Psoas muscle (tissue), 8 donors: ENCODE data around the gene FBXW7. TPM values are rescaled to one million over a fixed set of nuclear protein-coding genes. Genes with fewer than 3 reads are reported as not detected.

Experiments used
- ATAC-seq, 4 donors: fragments of 200-7000 bp; cut with Tn5 transposase; one replicate each; pipeline ENCODE4 v1.9.1; 2020; ENCODE audit warnings: moderate library complexity in 3 of 4, mild to moderate bottlenecking in 2 of 4
- DNase-seq, 2 donors: peaks; one replicate each; pipeline ENCODE4 v3.0.0-alpha.2; 2020
- H3K27ac ChIP-seq: fragments of 200-600 bp; one replicate; pipeline ENCODE4 v1.8.0; 2022
- H3K27me3 ChIP-seq, 3 donors: fragments of 200-600 bp in 1 of 3; one replicate each; pipeline versions ENCODE4 v1.6.1 to v1.8.0; 2013 to 2022; ENCODE audit warnings: low read length in 2 of 3, mild to moderate bottlenecking in 2 of 3, moderate library complexity in 1 of 3; ENCODE audit not compliant: insufficient read depth in 3 of 3
- H3K36me3 ChIP-seq, 2 donors: fragments of 200-600 bp in 1 of 2; one replicate each; pipeline versions ENCODE4 v1.6.1 to v1.8.0; 2013 to 2022; ENCODE audit warnings: low read depth in 1 of 2, mild to moderate bottlenecking in 1 of 2, moderate library complexity in 1 of 2; ENCODE audit not compliant: insufficient read depth in 1 of 2
- H3K4me1 ChIP-seq: fragments of 200-600 bp; one replicate; pipeline ENCODE4 v1.8.0; 2022
- H3K4me3 ChIP-seq: fragments of 200-600 bp; one replicate; pipeline ENCODE4 v1.8.0; 2022; ENCODE audit warnings: mild to moderate bottlenecking
- H3K9me3 ChIP-seq: fragments of 200-600 bp; one replicate; pipeline ENCODE4 v1.8.0; 2022
- WGBS, 3 donors: extraction: QIAGEN DNeasy Blood & Tissue Kit; methylation state at CpG; one replicate each; pipeline versions ENCODE4 v1.1.6 to v1.1.7; 2013; 5-methylcytosine and 5-hydroxymethylcytosine counted together
- intact Hi-C, 2 donors: fragments of 100-400 bp; cut with DNase I; formaldehyde crosslinking; loops; one replicate each; pipeline versions ENCODE4 v1.11.0 to v1.14.2; 2022
- polyA plus RNA-seq, 3 donors: library from polyadenylated mRNA; stranded (reverse); fragments of 200-250 nt; gene quantifications; one replicate each; pipeline ENCODE4 v1.2.3, GENCODE V29; 2013
- total RNA-seq, 4 donors: library from RNA; stranded (reverse); fragmentation: NEBNext Ultra II Directional in 2 of 4; extraction: Animal tissue kit (Norgen Biotek cat#: 25700) in 2 of 4; gene quantifications; one replicate each; pipeline versions ENCODE4 v1.2.1 to v1.2.4, GENCODE V29; 2021 to 2023
- TF ChIP-seq, protein P1 (sequence below): fragments of 200-600 bp; IDR thresholded peaks from one replicate; pipeline ENCODE4 v1.8.0; 2022; ENCODE audit warnings: antibody characterized with exemption
- donor health status: healthy with polysubstance abuse.
- donor health status: DM: no; HTN: no; CAD: no; lungs with moderate emphysema.
- donor health status: Bipolar disorder and iron deficiency.
- donor health status: healthy.
- donor health status: DM: yes; HTN: yes; CAD: no.
- donor health status: DM: no; HTN: no; CAD: no.
- donor health status: DM: no; HTN: no; CAD: no.
- donor health status: DM: yes; HTN: yes; CAD: no.

The FBXW7 gene
- total and polyA plus RNA-seq, 7 donors, result 9.8 to 41.1 (median 28.7) TPM

DNA sequence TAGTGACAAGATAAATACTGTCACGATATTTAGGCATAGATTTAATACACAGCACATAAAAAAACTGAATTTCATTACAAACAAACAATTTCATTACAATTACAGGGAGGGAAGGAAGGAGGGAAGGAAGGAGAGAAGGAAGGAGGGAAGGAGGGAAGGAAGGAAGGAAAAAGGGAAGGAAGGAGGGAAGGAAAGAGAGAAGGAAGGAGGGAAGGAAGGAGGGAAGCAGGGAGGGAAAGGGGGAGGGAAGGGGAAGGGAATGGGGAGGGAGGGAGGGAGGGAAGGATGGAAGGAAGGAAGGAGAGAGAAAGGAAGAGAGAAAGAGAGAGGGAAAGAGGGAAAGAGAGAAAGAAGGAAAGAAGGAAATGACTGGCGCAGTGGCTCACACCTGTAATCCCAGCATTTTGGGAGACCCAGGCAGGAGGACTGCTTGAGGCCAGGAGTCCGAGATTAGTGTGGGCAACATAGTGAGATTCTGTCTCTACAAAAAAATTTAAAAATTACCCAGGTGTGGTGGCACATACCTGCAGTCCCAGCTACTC is 64.6 kb downstream of the FBXW7 start:
- Histone ChIP-seq H3K27me3 (no peaks in the 10 kb centered on the region), H3K4me1 (no peaks in the 10 kb centered on the region), H3K36me3 (no peaks in the 10 kb centered on the region), H3K27ac (no peak overlapping the region), H3K4me3 (no peak overlapping the region), H3K9me3 (no peaks in the 10 kb centered on the region)
- 93 to 98% (median 97%) methylated on average over 3 of the region's 3 CpGs for WGBS, 3 donors
- intact Hi-C loops, result no loop called here
- ATAC-seq (no peak), DNase-seq (no peak)
- TF ChIP-seq, protein P1, sequence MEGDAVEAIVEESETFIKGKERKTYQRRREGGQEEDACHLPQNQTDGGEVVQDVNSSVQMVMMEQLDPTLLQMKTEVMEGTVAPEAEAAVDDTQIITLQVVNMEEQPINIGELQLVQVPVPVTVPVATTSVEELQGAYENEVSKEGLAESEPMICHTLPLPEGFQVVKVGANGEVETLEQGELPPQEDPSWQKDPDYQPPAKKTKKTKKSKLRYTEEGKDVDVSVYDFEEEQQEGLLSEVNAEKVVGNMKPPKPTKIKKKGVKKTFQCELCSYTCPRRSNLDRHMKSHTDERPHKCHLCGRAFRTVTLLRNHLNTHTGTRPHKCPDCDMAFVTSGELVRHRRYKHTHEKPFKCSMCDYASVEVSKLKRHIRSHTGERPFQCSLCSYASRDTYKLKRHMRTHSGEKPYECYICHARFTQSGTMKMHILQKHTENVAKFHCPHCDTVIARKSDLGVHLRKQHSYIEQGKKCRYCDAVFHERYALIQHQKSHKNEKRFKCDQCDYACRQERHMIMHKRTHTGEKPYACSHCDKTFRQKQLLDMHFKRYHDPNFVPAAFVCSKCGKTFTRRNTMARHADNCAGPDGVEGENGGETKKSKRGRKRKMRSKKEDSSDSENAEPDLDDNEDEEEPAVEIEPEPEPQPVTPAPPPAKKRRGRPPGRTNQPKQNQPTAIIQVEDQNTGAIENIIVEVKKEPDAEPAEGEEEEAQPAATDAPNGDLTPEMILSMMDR, result no peak

DNA sequence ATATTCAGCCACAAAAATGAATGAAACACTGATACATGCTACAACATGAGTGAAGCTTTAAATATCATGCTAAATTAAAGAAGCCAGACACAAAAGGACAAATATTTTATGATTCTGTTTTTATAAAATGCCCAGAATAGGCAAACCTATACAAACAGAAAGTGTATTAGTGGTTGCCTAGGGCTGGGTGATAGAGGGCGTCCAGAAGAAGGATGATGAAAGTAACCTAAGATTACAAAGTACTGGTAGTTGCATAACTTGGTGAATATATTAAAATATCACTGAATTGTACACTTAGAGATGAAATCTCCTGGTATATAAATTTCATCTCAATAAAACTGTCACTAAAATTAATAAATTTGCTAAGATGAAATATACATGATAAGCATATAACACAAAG is 67.5 kb downstream of the FBXW7 start:
- DNase-seq, result no peak
- Histone ChIP-seq H3K9me3 (no peaks in the 10 kb centered on the region), H3K36me3 (no peaks in the 10 kb centered on the region), H3K27ac (no peak overlapping the region), H3K27me3 (no peaks in the 10 kb centered on the region), H3K4me1 (no peaks in the 10 kb centered on the region), H3K4me3 (no peak overlapping the region)
- TF ChIP-seq, protein P1, result no peak
- 96 to 100% (median 98%) methylated on average over 1 of the region's 1 CpG for WGBS, 3 donors
- intact Hi-C loops, result no loop called here
- no peak for ATAC-seq

DNA sequence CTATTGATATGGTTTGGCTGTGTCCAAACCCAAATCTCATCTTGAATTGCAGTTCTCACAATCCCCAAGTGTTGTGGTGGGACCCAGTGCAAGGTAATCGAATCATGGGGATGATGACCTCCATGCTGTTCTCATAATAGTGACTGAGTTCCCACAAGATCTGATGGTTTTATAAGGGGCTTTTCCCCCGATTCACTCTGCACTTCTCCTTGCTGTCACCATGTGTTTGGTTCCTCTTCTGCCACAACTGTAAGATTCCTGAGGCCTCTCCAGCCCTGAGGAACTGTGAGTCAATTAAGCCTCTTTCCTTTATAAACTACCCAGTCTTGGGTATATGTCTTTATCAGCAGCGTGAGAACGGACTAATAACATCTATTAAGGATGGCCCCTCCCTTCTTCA is 68.8 kb downstream of the FBXW7 start:
- no peak overlapping the region for H3K4me3 ChIP-seq
- no peaks in the 10 kb centered on the region for H3K9me3 ChIP-seq
- TF ChIP-seq, protein P1, result no peak
- intact Hi-C loops, result no loop called here
- DNase-seq (no peak), ATAC-seq (no peak)
- no peaks in the 10 kb centered on the region for H3K4me1 ChIP-seq
- H3K27me3 ChIP-seq, result no peaks in the 10 kb centered on the region
- H3K36me3 ChIP-seq, result no peaks in the 10 kb centered on the region
- 90 to 94% (median 93%) methylated on average over 4 of the region's 4 CpGs for WGBS, 3 donors
- no peak overlapping the region for H3K27ac ChIP-seq

DNA sequence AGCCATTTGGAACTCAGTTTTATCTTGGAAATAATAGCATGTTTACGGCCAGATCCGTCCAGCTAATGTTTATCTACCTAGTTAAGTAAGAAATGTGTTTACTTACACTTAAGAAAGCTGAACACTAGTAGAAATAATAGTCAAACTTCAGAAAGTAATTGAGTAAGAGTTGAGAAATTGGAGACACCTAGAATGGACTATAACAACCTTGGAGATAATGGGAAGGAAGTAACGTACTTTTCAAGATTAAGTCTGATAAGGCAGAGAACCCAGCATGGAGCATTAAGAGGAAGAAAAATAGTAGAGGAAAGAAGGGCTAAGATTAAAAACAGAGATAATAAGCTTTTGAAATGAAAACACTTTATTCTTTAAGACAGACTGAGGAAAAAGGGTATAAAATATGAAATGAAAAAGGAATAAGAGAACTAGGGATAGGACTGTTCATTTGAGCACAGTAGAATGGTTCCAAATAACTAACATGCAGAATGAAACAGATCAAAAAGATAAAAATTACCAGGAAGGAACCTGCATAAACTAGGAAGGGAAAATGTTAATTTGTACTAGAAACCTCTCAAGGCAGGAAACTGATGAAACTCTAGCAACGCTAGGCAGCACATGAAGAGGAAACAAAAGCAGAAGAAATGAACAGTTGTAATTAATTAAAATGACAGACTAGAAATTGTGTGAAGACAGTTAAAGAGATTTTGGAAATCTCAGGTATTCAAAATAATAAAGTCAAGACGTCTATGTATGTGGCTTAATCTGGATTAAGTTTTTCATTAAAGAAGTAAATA is 71.7 kb downstream of the FBXW7 start:
- no peak for DNase-seq
- 76 to 80% (median 77%) methylated on average over 5 of the region's 5 CpGs for WGBS, 3 donors
- no peak overlapping the region for H3K4me3 ChIP-seq
- ATAC-seq, result no peak
- H3K27me3 ChIP-seq, result no peaks in the 10 kb centered on the region
- H3K36me3 ChIP-seq, result no peaks in the 10 kb centered on the region
- H3K4me1 ChIP-seq, result no peaks in the 10 kb centered on the region
- TF ChIP-seq, protein P1, result no peak
- H3K9me3 ChIP-seq, result no peaks in the 10 kb centered on the region
- no peak overlapping the region for H3K27ac ChIP-seq
- intact Hi-C loops, result no loop called here
